K562 (cell line): ENCODE measurements around the gene DNASE1L1. TPM values are rescaled to one million over a fixed set of nuclear protein-coding genes. Genes with fewer than 3 reads are reported as not detected.

ENCODE experiments used
- ARID1B ChIP-seq: fragments of 450-650 bp; IDR thresholded peaks from 2 replicates; pipeline ENCODE4 v1.6.1; 2016; ENCODE audit warnings: antibody characterized with exemption, mild to moderate bottlenecking, inconsistent platforms
- EGR1 ChIP-seq: fragments of 450-650 bp; conservative IDR thresholded peaks from 2 replicates; pipeline ENCODE4 v1.6.1; 2017; ENCODE audit warnings: mild to moderate bottlenecking
- ILK ChIP-seq: fragments of 450-650 bp; IDR thresholded peaks from 2 replicates; pipeline ENCODE4 v1.6.1; 2016; ENCODE audit warnings: missing genetic modification characterization, low read depth, mild to moderate bottlenecking, missing compliant biosample characterization, moderate library complexity, borderline replicate concordance
- L3MBTL2 ChIP-seq: fragments of 450-650 bp; IDR thresholded peaks from 2 replicates; pipeline ENCODE4 v1.6.1; 2016; ENCODE audit warnings: mild to moderate bottlenecking, moderate library complexity
- MED1 ChIP-seq: sonication (generic); formaldehyde crosslinking; IDR thresholded peaks from 2 replicates; pipeline ENCODE4 v1.8.1; 2023; ENCODE audit warnings: missing genetic modification reagents, borderline replicate concordance
- POLR2AphosphoS2 ChIP-seq: IDR thresholded peaks from 2 replicates; pipeline ENCODE4 v1.6.1; 2012; ENCODE audit warnings: low read length, improper control_type of control experiment
- POLR3G ChIP-seq: IDR thresholded peaks from 2 replicates; pipeline ENCODE4 v1.6.1; 2011; ENCODE audit not compliant: insufficient read length, insufficient replicate concordance; ENCODE audit errors: extremely low read depth
- RBBP5 ChIP-seq: fragments of 200-600 bp; sonication (generic); IDR thresholded peaks from 2 replicates; pipeline ENCODE4 v1.6.1; 2012; ENCODE audit warnings: borderline replicate concordance, mild to moderate bottlenecking, low read length, control low read depth, inconsistent platforms; ENCODE audit not compliant: insufficient read depth, poor library complexity, severe bottlenecking
- RBM14 ChIP-seq: fragments of 200-400 bp; formaldehyde crosslinking; IDR thresholded peaks from 2 replicates; pipeline ENCODE4 v1.6.1; 2018; ENCODE audit warnings: low read depth, mild to moderate bottlenecking, low read length, moderate library complexity, borderline replicate concordance; ENCODE audit not compliant: insufficient read depth
- TAF7 ChIP-seq: fragments of 450-650 bp; IDR thresholded peaks from 2 replicates; pipeline ENCODE4 v1.6.1; 2016; ENCODE audit warnings: missing genetic modification characterization, missing compliant biosample characterization
- TSHZ1 ChIP-seq: fragments of 250-450 bp; sonication (Bioruptor Pico); IDR thresholded peaks from 2 replicates; pipeline ENCODE4 v1.4.0; 2020; ENCODE audit warnings: mild to moderate bottlenecking, moderate library complexity
- ZHX1 ChIP-seq: fragments of 150-350 bp; conservative IDR thresholded peaks from 2 replicates; pipeline ENCODE4 v1.6.1; 2014; ENCODE audit warnings: low read length
- ZNF134 ChIP-seq: fragments of 250-450 bp; sonication (Bioruptor Pico); conservative IDR thresholded peaks from 2 replicates; pipeline ENCODE4 v1.4.0; 2020
- ZNF280A ChIP-seq: fragments of 450-650 bp; IDR thresholded peaks from 2 replicates; pipeline ENCODE4 v1.6.1; 2018; ENCODE audit warnings: mild to moderate bottlenecking, low read depth; ENCODE audit not compliant: partially characterized antibody
- ZNF592 ChIP-seq: fragments of 450-650 bp; IDR thresholded peaks from 2 replicates; pipeline ENCODE4 v1.6.1; 2017; ENCODE audit warnings: antibody characterized with exemption, mild to moderate bottlenecking
- ZNF764 ChIP-seq: fragments of 250-450 bp; sonication (Bioruptor Pico); IDR thresholded peaks from 2 replicates; pipeline ENCODE4 v1.4.0; 2020; ENCODE audit warnings: low read depth, mild to moderate bottlenecking, moderate library complexity
- polyA plus RNA-seq, 8 experiments: library from polyadenylated mRNA; depleted of rRNA in 4 of 8; stranded (reverse) in 5 of 8; unstranded in 3 of 8; fragments of >200 nt; fragmentation: Nextera tagmentation in 2 of 8; fragmentation: Illumina TruSeq in 1 of 8; extraction: Ambion mirVana in 2 of 8; extraction: Trizol in 1 of 8; gene quantifications; 2 replicates each; pipeline versions ENCODE4 v1.2.1 to v1.2.3, GENCODE V29; 2011 to 2014; ENCODE audit warnings: inconsistent platforms in 1 of 8, missing spikeins in 1 of 8
- total RNA-seq, 7 experiments: library from RNA; depleted of rRNA in 6 of 7; stranded (reverse); fragments of >200 nt in 6 of 7; fragmentation: Illumina TruSeq in 2 of 7; extraction: Trizol in 2 of 7; gene quantifications; 2 replicates each; pipeline versions ENCODE4 v1.2.1 to v1.2.3, GENCODE V29; 2011 to 2021; ENCODE audit warnings: low replicate concordance in 1 of 7

DNASE1L1 gene
- total and polyA plus RNA-seq, 9 of the 15 experiments (the other 6 are each of a cell fraction or from before 2014, with no cell fraction given), result 0.73 to 12.6 (median 7.9) TPM

DNA sequence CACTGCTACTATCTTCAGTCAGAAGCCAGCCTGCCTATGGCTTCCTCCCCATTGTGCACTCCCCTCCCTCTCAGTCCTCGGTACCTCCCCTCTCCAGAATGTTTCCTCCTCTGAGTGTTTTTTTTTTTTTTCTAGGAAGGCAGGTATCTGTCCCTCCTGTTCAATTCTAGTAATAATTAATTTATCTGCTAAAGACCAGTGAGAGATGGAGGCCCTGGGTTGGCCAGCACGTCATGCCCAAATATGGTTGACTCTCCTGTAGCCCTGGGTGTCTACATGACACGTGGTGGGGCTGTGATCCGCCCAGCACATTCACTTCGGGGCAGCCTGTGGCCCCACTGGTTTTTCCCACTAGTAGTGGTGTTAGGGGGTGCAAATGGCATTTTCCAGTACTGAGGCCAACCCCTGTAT, 36.4 kb downstream of the DNASE1L1 start (continued):
- TF ChIP-seq ZNF280A, result no peak
- no peak for TF ChIP-seq ILK
- peak; percentile 48; the same call in 1 of the 2 replicates for TF ChIP-seq L3MBTL2
- no peak for TF ChIP-seq RBM14
- TF ChIP-seq TSHZ1, result no peak
- TF ChIP-seq ZHX1, result no peak
- no peak for TF ChIP-seq ZNF764 (CRISPR knock-in tag)
- no peak for TF ChIP-seq MED1
- TF ChIP-seq RBBP5, result no peak
- no peak for TF ChIP-seq ARID1B
- TF ChIP-seq POLR3G, result no peak
- no peak for TF ChIP-seq ZNF134 (CRISPR knock-in tag)
- TF ChIP-seq TAF7 (tag), result no peak
- TF ChIP-seq ZNF592, result peak; percentile 18; the same call in 1 of the 2 replicates
- no peak for TF ChIP-seq POLR2AphosphoS2
- TF ChIP-seq EGR1, result no peak
